Suprapubic skin (tissue), 4 donors: Measurements from ENCODE around the gene ENTPD7. TPM values are rescaled to one million over a fixed set of nuclear protein-coding genes. Genes with fewer than 3 reads are reported as not detected.
A peak's percentile ranks its signal among the peaks of the same experiment; 100 is the strongest.

Experiments
- DNase-seq, 2 donors: peaks; one replicate each; pipeline ENCODE4 v3.0.0-alpha.2; 2019; ENCODE audit warnings: low spot score in 2 of 2
- H3K27ac ChIP-seq: fragments of 200-600 bp; sonication (generic); one replicate; pipeline ENCODE4 v1.5.1; 2019
- H3K27me3 ChIP-seq: fragments of 200-600 bp; sonication (generic); one replicate; pipeline ENCODE4 v1.5.1; 2019
- H3K36me3 ChIP-seq: fragments of 200-600 bp; sonication (generic); one replicate; pipeline ENCODE4 v1.5.1; 2019
- H3K4me1 ChIP-seq: fragments of 200-600 bp; sonication (generic); one replicate; pipeline ENCODE4 v1.5.1; 2019
- H3K4me3 ChIP-seq: fragments of 200-600 bp; sonication (generic); one replicate; pipeline ENCODE4 v1.5.1; 2019; ENCODE audit warnings: mild to moderate bottlenecking
- H3K9me3 ChIP-seq: fragments of 200-600 bp; sonication (generic); one replicate; pipeline ENCODE4 v1.5.1; 2019
- EP300 ChIP-seq: sonication (generic); formaldehyde crosslinking; IDR thresholded peaks from one replicate; pipeline ENCODE4 v1.6.1; 2017; ENCODE audit warnings: antibody characterized with exemption
- POLR2A ChIP-seq, 2 donors: fragments of 450-650 bp; IDR thresholded peaks; one replicate each; pipeline ENCODE4 v1.6.1; 2017; ENCODE audit warnings: antibody characterized with exemption in 2 of 2, mild to moderate bottlenecking in 2 of 2, moderate library complexity in 2 of 2
- POLR2AphosphoS5 ChIP-seq, 3 donors: sonication (generic); formaldehyde crosslinking; IDR thresholded peaks; one replicate each; pipeline ENCODE4 v1.6.1; 2017; ENCODE audit warnings: antibody characterized with exemption in 3 of 3
- WGBS: methylation state at CpG from one replicate; pipeline ENCODE4 v1.1.5; 2018; 5-methylcytosine and 5-hydroxymethylcytosine counted together
- total RNA-seq, 4 donors: library from RNA; depleted of rRNA; stranded (reverse); fragments of >200 nt; gene quantifications; one replicate each; pipeline ENCODE4 v1.1.0, GENCODE V29; 2016
- TF ChIP-seq, protein P1 (sequence below), 2 donors: fragments of 200-600 bp in 1 of 2; fragments of 450-650 bp in 1 of 2; sonication (generic) in 1 of 2; IDR thresholded peaks; one replicate each; pipeline ENCODE4 v1.5.1; 2016 to 2019; ENCODE audit warnings: antibody characterized with exemption in 2 of 2, mild to moderate bottlenecking in 1 of 2, moderate library complexity in 1 of 2

The ENTPD7 gene
- total RNA-seq, 4 donors from 2014 or later: 9.6 to 13.5 (median 10.0) TPM

DNA sequence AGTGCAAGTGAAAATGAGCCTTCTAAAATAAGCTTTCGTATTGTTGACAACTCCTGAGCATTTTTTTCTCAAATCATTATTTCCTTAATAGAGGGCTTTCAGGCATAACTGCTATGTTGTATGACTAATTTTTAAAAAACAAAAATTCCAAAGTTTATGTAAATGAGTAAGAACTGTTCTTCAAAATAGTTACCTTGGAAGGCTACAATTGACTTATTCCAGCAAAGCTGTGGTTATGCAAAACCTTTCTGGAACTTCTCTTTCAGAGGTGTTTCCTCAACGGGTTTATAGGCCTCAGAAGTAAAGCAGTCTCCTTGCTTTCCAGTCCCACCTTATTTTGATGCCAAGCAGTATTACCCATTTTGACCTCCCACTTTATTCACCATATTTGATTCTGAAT is 41.6 kb upstream of the ENTPD7 start:
- Histone ChIP-seq H3K27me3 (no peaks in the 10 kb centered on the region), H3K4me1 (peaks cover 55% of the 10 kb centered on the region), H3K36me3 (peaks cover 12% of the 10 kb centered on the region), H3K4me3 (peak overlapping the region; percentile 94), H3K9me3 (no peaks in the 10 kb centered on the region), H3K27ac (no peak overlapping the region)
- TF ChIP-seq EP300 (no peak), POLR2AphosphoS5 (IDR thresholded peaks at IDR 0.05) (no peak), POLR2A (IDR thresholded peaks at IDR 0.05) (no peak)
- TF ChIP-seq, protein P1, sequence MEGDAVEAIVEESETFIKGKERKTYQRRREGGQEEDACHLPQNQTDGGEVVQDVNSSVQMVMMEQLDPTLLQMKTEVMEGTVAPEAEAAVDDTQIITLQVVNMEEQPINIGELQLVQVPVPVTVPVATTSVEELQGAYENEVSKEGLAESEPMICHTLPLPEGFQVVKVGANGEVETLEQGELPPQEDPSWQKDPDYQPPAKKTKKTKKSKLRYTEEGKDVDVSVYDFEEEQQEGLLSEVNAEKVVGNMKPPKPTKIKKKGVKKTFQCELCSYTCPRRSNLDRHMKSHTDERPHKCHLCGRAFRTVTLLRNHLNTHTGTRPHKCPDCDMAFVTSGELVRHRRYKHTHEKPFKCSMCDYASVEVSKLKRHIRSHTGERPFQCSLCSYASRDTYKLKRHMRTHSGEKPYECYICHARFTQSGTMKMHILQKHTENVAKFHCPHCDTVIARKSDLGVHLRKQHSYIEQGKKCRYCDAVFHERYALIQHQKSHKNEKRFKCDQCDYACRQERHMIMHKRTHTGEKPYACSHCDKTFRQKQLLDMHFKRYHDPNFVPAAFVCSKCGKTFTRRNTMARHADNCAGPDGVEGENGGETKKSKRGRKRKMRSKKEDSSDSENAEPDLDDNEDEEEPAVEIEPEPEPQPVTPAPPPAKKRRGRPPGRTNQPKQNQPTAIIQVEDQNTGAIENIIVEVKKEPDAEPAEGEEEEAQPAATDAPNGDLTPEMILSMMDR (IDR thresholded peaks at IDR 0.05): no peak
- no peak for DNase-seq
- 51% methylated on average over 2 of the region's 2 CpGs for WGBS

DNA sequence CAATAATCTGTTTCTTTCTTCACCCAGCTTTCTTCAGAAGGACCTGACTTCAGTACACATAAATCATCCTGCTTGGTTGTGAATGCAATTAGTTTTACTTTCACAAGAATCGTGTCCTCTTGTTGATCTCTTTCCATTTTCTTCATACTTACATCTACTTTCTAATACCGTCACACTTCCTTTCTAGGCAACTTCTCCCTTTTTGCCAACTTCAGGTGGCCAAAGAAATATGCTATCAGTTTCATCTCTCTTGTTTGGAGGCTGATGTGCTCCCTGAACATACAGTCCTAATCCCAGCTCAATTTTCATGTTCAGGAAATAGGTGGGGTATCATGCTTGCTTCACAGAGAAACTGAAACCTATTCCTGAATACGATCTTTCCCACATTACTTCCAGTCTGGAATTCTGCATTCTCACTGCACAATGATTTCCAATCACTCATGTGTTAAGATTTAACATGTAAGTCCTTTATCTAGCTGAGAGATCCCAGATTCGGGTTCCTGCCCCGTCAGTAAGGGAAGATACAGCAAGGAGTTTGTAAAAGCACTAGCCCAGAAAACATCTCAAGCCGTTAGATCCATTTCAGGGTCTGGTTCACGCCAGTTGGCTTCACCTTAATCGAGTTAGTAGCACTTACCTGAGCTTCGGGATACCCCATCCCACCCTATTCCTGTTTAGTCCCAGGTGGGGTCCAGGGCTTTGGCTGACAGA is 40.1 kb upstream of the ENTPD7 start:
- DNase-seq: no peak
- TF ChIP-seq POLR2A (IDR thresholded peaks at IDR 0.05) (no peak), EP300 (no peak), POLR2AphosphoS5 (IDR thresholded peaks at IDR 0.05) (no peak)
- TF ChIP-seq, protein P1 (IDR thresholded peaks at IDR 0.05): no peak
- H3K9me3 ChIP-seq: no peaks in the 10 kb centered on the region
- peak overlapping the region; percentile 94 for H3K4me3 ChIP-seq
- H3K36me3 ChIP-seq: peaks cover 2% of the 10 kb centered on the region
- H3K4me1 ChIP-seq: peaks cover 47% of the 10 kb centered on the region
- H3K27ac ChIP-seq: peak overlapping the region; percentile 98
- 1% methylated on average over 9 of the region's 9 CpGs for WGBS
- no peaks in the 10 kb centered on the region for H3K27me3 ChIP-seq

DNA sequence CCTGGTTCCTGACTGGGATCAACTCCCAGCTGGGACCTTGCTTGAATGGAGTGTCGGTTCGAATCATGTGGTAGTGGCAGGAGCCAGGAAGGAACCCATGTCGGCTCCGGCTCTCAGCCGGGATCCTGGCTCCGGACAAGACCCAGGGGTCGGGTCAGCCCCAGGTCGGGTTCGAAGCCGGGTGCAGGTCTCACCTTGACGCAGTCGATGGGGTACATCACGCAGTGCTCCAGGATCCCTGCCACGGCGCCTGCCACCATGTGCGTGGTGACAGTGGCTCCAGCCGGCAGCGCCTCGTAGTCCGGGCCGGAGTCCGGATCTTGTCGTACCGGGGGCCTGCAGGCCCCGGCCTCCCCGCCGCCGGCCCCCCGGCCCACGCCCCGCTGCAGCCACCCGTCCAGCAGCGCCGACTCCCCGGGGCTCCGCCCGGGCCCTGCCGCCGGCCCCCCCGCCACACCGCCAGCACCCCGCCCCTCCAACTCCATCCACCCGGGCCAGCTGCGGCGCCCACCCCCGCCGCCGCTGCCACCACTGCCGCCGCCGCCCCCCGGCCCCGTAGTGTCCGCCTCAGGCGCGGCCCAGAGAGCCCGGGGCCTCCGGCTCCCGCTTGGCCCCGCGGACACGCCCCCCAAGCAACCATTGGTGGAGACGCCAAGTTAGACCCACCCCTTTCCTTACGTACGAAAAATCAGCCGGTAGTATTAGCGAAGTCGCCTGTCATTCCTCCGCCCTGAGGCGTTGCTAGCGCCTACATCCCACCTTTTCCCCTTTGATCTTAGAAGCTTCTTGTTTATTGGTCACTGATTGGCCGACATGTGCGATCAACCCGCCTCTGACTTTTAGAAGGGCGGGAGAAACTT is 39.2 kb upstream of the ENTPD7 start, which contains the start of gene SLC25A28:
Gene SLC25A28, minus strand, starts transcription at position 589 of the 860 bp plus-strand sequence. Its CDS starts 104 bp downstream, at position 485.
- peaks cover 47% of the 10 kb centered on the region for H3K4me1 ChIP-seq
- no peaks in the 10 kb centered on the region for H3K9me3 ChIP-seq
- H3K27me3 ChIP-seq: no peaks in the 10 kb centered on the region
- H3K36me3 ChIP-seq: peaks cover 2% of the 10 kb centered on the region
- 0% methylated on average over 12 of the region's 75 CpGs for WGBS
- DNase-seq: peak; percentile 96 to 97
- peak within 1 kb of the TSS; percentile 98 for H3K27ac ChIP-seq
- no peak for TF ChIP-seq EP300
- TF ChIP-seq POLR2AphosphoS5 (IDR thresholded peaks at IDR 0.05): peak in 2 of 3 donors; percentile 31 to 35
- peak within 1 kb of the TSS; percentile 94 for H3K4me3 ChIP-seq

DNA sequence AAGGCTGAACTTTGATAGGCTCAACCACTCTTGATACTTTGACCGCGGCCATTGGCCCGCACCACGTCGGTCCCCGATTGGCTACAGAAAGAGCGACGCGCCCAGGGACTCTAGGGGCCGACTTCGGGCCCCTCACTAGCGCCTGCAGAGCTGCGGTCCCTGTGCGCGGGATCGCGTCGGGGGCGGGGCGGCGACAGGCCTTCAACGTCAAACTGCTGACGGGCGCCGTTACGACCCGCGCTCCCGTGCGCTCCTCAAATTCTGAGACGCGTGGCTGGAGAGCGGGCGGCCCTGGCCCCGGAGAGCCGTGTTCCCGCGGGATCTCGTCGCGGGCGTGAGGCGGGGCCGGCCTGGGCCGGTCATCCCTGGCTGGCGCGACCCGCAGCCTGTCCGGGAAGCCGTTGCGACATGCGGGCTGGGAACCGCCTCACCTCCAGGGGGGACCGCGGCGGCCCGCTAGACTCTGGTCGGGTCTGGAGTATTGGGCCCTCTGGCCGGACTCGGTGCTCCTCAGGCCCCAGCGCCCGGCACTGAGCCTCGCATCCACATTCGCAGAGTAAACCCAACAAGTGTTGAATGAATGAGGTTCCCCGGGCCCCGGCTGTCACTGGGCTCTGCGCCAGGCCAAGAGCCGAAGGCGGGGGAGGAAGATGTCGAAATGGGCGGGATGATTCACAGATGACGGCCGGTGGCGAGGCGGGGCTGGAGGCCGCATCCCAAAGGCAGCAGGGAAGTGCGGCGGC is 38.4 kb upstream of the ENTPD7 start:
- peak; percentile 97 for DNase-seq
- peak overlapping the region; percentile 98 for H3K27ac ChIP-seq
- H3K4me3 ChIP-seq: peak overlapping the region; percentile 94
- TF ChIP-seq EP300 (no peak), POLR2A (IDR thresholded peaks at IDR 0.05) (peak; percentile 58 to 62), POLR2AphosphoS5 (IDR thresholded peaks at IDR 0.05) (peak; percentile 71 to 81 (median 80))
- peaks cover 43% of the 10 kb centered on the region for H3K4me1 ChIP-seq
- H3K27me3 ChIP-seq: no peaks in the 10 kb centered on the region
- H3K36me3 ChIP-seq: peaks cover 2% of the 10 kb centered on the region
- H3K9me3 ChIP-seq: no peaks in the 10 kb centered on the region
- under 1% methylated on average over 35 of the region's 78 CpGs for WGBS

DNA sequence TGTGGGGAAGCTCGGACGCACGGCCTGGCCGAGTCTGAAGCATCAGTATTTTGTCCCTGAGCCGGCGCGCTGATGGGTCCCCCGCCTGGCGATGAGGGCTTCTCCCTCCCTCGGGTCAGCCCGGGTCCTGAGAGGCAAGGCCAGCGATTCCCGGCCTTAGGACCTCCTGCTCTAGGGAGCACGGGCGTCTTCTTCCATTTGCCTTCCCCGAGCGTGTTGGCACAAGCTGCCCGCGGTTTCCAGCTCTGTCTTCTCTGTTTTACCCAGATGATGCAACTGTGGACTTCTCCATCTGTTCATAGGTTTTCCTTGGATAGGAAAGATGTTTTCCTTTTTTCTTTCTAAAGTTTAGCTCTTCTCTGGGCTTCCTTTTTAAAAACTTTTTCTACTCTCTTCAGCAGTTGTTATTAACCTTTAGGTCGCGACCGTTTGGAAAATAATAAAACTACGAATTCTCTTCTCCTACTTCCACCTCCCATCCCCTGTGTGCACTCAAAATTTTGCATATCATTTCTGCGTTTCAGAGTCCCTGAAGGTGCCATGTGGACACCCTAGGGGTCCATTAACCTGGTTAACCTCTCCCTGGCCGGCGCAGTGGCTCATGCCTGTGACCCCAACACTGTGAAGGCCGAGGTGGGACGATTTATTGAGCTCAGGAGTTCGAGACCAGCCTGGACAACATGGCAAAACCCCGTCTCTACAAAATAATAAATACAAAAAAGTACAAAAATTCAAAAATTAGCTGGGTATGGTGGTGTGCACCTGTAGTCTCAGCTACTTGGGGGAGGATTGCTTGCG is 37.7 kb upstream of the ENTPD7 start:
- peaks cover 39% of the 10 kb centered on the region for H3K4me1 ChIP-seq
- no peaks in the 10 kb centered on the region for H3K36me3 ChIP-seq
- no peak for TF ChIP-seq EP300
- no peak for TF ChIP-seq POLR2AphosphoS5 (IDR thresholded peaks at IDR 0.05)
- TF ChIP-seq, protein P1 (IDR thresholded peaks at IDR 0.05): no peak
- peak in 1 of 2 donors; percentile 87 for TF ChIP-seq POLR2A (IDR thresholded peaks at IDR 0.05)
- H3K4me3 ChIP-seq: peak overlapping the region; percentile 94
- H3K27ac ChIP-seq: peak overlapping the region; percentile 98
- no peaks in the 10 kb centered on the region for H3K9me3 ChIP-seq
- no peaks in the 10 kb centered on the region for H3K27me3 ChIP-seq
- DNase-seq: no peak
- WGBS: 22% methylated on average over 21 of the region's 31 CpGs
